Activated T-cell treated with anti-CD3 and anti-CD28 coated beads for 1 hour (primary cell): ENCODE measurements around the gene KLK6.

Source experiments
- DNase-seq: peaks from one replicate; pipeline ENCODE4 v3.0.0-alpha.2; 2020; ENCODE audit warnings: low read depth

Gene KLK6

GRCh38 chr19:50910722-50911121 is 58.7 kb downstream of the KLK6 start:
- no peak for DNase-seq

GRCh38 chr19:50909240-50910070 is 59.9 kb downstream of the KLK6 start:
- no peak for DNase-seq
